Smooth muscle cell of the umbilical artery (primary cell): ENCODE results near the gene PSMC6. TPM values are rescaled to one million over a fixed set of nuclear protein-coding genes. Genes with fewer than 3 reads are reported as not detected.

Experiments
- total RNA-seq: library from RNA; depleted of rRNA; stranded (reverse); fragments of >200 nt; gene quantifications from 2 replicates; pipeline ENCODE4 v1.2.3, GENCODE V29; 2014

The PSMC6 gene
- 113 and 159 TPM in 2 replicates for total RNA-seq

DNA sequence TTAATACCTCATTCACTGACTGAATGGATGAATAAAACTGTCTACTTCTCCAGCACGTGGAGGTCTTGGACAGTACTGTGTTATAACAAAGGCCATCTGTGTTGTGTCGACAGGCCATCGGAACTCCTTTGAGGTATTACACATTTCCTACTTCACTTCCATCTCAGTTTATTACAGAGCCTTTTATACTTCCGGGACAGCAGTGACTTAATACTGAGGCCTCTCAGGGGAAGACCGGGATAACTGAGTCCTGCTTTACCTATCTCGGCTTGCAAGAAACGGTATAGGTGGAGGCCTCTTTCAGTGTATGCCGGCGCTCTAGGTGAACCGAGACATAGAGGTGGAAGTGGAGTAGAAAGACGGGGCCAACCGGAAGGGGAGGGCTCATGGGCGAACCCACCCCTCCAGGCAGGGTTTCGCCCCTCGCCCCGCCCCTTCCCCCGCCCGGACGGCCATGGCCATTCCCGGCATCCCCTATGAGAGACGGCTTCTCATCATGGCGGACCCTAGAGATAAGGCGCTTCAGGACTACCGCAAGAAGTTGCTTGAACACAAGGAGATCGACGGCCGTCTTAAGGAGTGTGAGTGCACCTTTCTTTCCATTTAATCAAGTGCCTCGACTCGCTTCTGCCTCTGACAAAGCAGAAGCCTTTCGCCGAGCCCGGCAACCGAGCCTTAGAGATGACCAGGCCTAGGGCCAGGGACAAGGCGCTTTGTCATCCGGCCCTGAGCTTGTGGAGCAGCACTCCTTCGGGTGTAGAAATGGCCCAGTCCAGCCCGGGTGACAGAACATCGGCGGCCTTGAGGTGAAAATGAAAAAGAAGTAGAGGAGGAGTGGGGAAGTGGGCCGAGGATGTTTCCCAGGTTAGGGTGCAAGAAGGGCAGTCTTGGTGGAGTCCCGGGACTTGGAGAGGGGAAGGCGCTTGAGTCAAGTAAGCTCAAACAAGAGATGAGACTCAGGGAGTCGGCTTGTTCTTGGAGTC is at the start of gene PSMC6:
Gene PSMC6 (plus strand): TSS at position 477 of the 983 bp plus-strand sequence. CDS start 20 bp downstream, at position 497.

DNA sequence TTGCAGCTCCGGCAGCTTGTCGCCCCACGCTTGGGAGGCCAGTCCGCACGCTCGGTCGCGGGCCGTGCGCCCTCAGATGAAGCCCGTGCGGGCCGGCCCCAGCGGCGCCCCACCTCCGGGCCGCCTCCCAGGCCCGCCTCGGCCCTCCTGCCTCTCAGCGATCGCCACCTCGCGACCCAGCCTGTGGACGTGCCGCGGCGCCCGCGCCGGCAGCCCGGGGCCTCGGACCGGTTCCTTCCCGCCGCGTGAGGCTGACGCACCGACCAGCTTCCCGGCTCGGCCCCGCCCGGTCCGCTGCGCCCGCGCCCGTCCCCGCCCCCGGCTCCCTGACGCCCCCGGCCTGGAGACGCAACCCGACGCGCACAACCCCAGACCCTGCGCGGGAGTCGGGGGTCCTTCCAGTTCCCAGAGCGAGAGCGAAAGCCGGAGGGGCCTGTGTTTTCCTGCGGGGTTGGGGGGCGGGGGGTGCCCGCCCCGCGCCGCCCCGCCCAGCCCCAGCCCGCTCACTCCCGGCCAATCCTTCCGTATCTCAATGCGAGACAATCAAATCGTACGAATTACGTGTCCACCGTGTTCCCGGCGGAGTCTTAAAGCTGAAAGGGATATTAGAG is 11.4 kb upstream of the PSMC6 start, which contains the start of gene ERO1A:
Gene ERO1A (minus strand): TSS at position 78 of the 611 bp plus-strand sequence. CDS start 77 bp downstream, at position 1.

DNA sequence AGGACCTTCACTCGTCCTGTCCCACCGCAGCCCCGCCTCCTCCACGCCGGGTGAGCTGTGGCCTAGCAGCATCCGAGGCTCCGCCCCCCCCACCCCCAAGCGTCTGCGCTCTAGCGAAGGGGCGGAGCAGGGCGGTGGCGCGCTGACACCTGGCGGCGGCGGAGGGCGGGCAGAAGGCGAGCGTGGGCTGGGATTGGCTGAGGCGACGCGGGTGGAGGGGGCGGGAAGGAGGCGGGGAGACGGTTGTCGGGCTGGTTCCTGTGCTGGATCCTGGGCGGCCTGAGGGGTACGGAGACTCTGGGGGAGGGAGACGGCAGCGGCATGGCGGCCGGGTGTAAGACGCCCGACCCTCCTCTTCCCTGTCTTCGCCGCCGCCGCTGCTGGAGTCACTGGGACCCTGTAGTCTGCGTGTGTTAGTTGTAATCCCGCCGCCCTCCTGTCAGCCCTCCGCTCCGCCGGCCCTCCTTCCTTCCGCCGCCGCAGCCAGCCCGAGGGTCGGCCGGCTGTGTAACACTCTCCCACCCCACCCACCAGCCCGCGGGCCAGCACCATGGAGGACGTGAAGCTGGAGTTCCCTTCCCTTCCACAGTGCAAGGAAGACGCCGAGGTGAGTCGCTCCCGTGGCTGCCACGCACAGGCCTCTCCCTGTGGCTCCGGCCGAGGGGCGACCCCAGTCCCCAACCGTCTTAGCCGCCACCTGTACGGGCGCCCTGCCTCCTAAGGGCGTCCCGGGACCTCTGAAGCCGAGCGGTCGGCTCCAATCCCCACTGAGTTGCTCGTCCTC is 23.1 kb downstream of the PSMC6 start, which contains the start of gene STYX:
Gene STYX (plus strand): TSS at position 242 of the 784 bp plus-strand sequence. CDS start 309 bp downstream, at position 551.

Other genes with a start within 250 kb of the PSMC6 start
- 0.88 and 1.5 TPM in 2 replicates for gene TXNDC16, start 154.7 kb upstream of the PSMC6 start, total RNA-seq
- 0.59 and 0.60 TPM in 2 replicates for gene GPR137C, start 154.4 kb upstream of the PSMC6 start, total RNA-seq
- 169 and 272 TPM in 2 replicates for gene ERO1A, start 11.6 kb upstream of the PSMC6 start, total RNA-seq
- gene STYX, start 23.0 kb downstream of the PSMC6 start, total RNA-seq: 18.4 and 24.8 TPM in 2 replicates
- 21.4 and 45.8 TPM in 2 replicates for gene GNPNAT1, start 84.4 kb downstream of the PSMC6 start, total RNA-seq
- gene FERMT2, start 243.8 kb downstream of the PSMC6 start, total RNA-seq: 143 and 184 TPM in 2 replicates